Activated CD4-positive, alpha-beta memory T cell treated with anti-CD3 and anti-CD28 coated beads for 36 hours (primary cell): ENCODE data around the gene NELFA. TPM values are rescaled to one million over a fixed set of nuclear protein-coding genes. Genes with fewer than 3 reads are reported as not detected.
A peak's percentile ranks its signal among the peaks of the same experiment; 100 is the strongest.

ENCODE experiments used
- CTCF ChIA-PET: fragments of 350-600 bp; sonication (Branson Sonifier 250); formaldehyde crosslinking; loops from one replicate; lab custom pipeline; 2021; ENCODE audit warnings: antibody characterized with exemption, inconsistent platforms; lab: Charles Lee
- POLR2A ChIA-PET: fragments of 350-600 bp; sonication (Branson Sonifier 250); formaldehyde crosslinking; loops from one replicate; lab custom pipeline; 2021; ENCODE audit warnings: antibody characterized with exemption; lab: Charles Lee
- DNase-seq: peaks from one replicate; pipeline ENCODE4 v3.0.0-alpha.2; 2020
- H3K27ac Mint-ChIP-seq: one replicate; pipeline ENCODE4 v1.8.0; 2021; ENCODE audit warnings: mixed read lengths
- H3K27me3 Mint-ChIP-seq: one replicate; pipeline ENCODE4 v1.8.0; 2021; ENCODE audit warnings: mixed read lengths
- H3K36me3 Mint-ChIP-seq: one replicate; pipeline ENCODE4 v1.8.0; 2021; ENCODE audit warnings: mixed read lengths
- H3K4me1 Mint-ChIP-seq: one replicate; pipeline ENCODE4 v1.8.0; 2021; ENCODE audit warnings: low read depth, mixed read lengths
- H3K4me3 Mint-ChIP-seq: one replicate; pipeline ENCODE4 v1.8.0; 2021; ENCODE audit warnings: mild to moderate bottlenecking, mixed read lengths
- H3K9me3 Mint-ChIP-seq: one replicate; pipeline ENCODE4 v1.8.0; 2021; ENCODE audit warnings: mixed read lengths
- intact Hi-C: fragments of 100-400 bp; cut with micrococcal nuclease; formaldehyde crosslinking; loops from one replicate; pipeline ENCODE4 v1.15.1; 2023
- total RNA-seq, 2 experiments: library from RNA; stranded (reverse); gene quantifications; one replicate each; pipeline ENCODE4 v1.2.3, GENCODE V29; 2021

The NELFA gene
- total RNA-seq, 2 experiments from 2014 or later: 39.5 to 41.5 TPM

DNA sequence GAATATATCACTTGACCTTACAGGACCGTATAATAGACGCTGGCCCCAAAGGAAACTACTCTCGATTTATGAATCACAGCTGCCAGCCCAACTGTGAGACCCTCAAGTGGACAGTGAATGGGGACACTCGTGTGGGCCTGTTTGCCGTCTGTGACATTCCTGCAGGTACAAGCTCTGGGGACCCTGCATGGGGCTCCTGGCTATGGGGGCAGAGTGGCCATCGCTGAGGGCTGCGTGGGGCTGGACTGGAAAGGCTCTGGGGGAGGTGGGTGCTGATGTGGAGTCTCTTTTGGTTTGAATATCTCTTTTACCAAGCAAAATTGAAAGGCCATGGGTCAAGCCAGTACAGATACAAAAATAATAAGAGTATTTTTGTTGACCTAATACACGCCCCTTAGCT, 33.9 kb downstream of the NELFA start:
- no peaks in the 10 kb centered on the region for H3K9me3 Mint-ChIP-seq
- no peaks in the 10 kb centered on the region for H3K27me3 Mint-ChIP-seq
- intact Hi-C loops: no loop called here
- no peak overlapping the region for H3K4me3 Mint-ChIP-seq
- no peak for DNase-seq
- CTCF ChIA-PET: no interaction called here
- no peaks in the 10 kb centered on the region for H3K4me1 Mint-ChIP-seq
- H3K27ac Mint-ChIP-seq: no peak overlapping the region
- H3K36me3 Mint-ChIP-seq: peaks cover 53% of the 10 kb centered on the region
- POLR2A ChIA-PET: no interaction called here

DNA sequence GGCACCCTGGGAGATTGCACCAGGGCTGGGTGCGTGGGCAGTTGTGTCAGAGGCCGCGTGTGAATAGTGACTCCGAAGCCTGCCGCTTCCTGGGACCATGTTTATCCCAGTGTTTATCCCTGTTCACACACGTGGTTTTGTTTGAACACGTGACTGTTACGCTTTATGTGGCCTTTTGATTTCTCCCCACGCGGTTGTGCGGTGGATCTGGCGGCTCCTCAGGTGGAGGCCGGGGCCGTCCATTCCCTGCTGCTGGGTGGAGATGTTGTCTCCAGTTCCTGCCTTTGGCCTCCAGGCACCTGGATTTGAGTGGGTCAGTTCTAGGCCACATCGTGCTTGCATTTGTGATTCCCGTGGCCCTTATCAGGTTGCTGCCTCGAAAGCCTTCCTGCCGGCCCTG, 35.1 kb downstream of the NELFA start:
- CTCF ChIA-PET: no interaction called here
- Mint-ChIP-seq H3K4me3 (no peak overlapping the region), H3K27me3 (no peaks in the 10 kb centered on the region), H3K36me3 (peaks cover 51% of the 10 kb centered on the region), H3K4me1 (no peaks in the 10 kb centered on the region), H3K27ac (no peak overlapping the region), H3K9me3 (no peaks in the 10 kb centered on the region)
- intact Hi-C loops: no loop called here
- POLR2A ChIA-PET: no interaction called here
- no peak for DNase-seq

DNA sequence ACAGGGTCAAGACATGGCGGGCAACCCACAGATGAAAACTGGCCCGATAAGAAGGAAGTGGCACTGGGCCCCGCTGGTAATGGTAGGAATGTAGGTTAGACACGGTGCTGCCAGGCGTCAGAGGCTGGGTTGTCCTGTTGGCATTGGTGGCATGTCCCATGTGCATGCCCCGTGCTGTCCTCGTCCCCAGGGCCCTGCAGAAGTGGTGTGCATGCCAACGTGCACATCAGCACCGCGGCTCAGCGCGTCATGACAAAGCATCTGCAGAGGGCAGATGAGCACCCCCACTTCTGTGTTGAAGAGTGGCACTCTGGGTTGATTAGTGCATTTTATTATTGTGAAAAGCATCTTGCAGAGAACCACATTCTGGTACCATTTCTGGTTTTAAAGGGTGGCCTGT, 35.6 kb downstream of the NELFA start:
- H3K4me3 Mint-ChIP-seq: no peak overlapping the region
- H3K9me3 Mint-ChIP-seq: no peaks in the 10 kb centered on the region
- intact Hi-C loops: no loop called here
- no peaks in the 10 kb centered on the region for H3K4me1 Mint-ChIP-seq
- H3K27me3 Mint-ChIP-seq: no peaks in the 10 kb centered on the region
- no peak for DNase-seq
- H3K36me3 Mint-ChIP-seq: peaks cover 51% of the 10 kb centered on the region
- H3K27ac Mint-ChIP-seq: no peak overlapping the region
- CTCF ChIA-PET: no interaction called here
- POLR2A ChIA-PET: no interaction called here

DNA sequence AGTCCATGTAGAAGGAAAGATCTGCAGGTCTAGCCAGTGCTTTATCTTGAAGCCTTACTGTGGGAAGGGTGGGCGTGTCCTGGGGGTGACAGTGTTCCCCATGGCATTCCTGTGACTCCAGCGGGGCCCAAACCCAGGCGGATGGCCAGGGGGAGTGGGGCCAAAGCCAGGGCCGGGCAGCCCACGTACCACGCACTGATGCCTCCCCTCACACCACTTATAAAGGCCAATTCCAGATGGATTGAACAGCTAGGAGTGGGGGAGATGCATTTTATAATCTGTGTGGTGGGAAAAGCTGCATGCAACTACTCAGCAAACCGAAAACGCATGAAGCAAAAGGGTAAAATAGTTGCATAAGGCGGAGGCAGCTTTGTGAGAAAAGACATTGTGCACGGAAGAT, 36.4 kb downstream of the NELFA start:
- intact Hi-C loops: no loop called here
- DNase-seq: no peak
- no peaks in the 10 kb centered on the region for H3K4me1 Mint-ChIP-seq
- no peaks in the 10 kb centered on the region for H3K27me3 Mint-ChIP-seq
- H3K27ac Mint-ChIP-seq: no peak overlapping the region
- peaks cover 56% of the 10 kb centered on the region for H3K36me3 Mint-ChIP-seq
- ChIA-PET POLR2A (no interaction called here), CTCF (interaction anchor here (0.7 kb wide), 1 partner anchor 83 kb away, joined by 3 read pairs; no protein-coding TSS in a partner anchor)
- no peaks in the 10 kb centered on the region for H3K9me3 Mint-ChIP-seq
- no peak overlapping the region for H3K4me3 Mint-ChIP-seq

DNA sequence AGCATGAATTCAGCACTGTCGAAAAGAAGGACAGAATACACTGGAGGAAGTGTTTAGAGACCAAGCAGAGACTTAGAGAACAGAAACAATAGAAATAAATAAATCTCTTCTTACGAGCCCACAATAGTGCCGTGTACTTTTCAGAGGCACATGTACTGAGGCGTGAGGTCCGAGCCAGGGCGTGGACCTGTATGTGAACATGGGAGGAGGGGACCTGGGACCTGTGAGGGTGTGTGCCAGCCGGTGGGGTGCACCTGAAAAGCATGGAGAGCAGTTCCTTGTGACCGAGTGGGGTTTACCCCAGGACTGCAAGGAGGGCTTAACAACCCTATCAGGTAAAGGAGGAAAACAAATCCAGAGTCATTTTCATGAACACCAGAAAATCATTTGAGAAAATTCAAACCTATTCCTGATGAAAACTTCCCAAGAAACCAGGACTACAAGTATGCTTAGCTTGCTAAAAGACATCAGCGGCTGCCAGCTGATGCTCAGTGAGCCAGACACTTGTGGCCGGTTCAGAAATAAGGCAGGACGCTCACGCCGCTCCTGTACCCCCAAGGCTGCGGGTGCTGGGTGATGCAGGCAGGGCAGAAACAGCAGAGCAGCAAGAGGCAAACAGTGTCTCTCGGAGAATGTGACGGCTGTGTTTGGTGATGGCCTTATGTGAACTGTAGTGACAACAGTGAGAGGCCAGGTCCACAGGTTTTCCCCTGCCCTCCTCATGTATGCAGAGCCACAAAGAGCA, 37.1 kb downstream of the NELFA start:
- H3K27ac Mint-ChIP-seq: no peak overlapping the region
- ChIA-PET CTCF (interaction anchor here (0.7 kb wide), 1 partner anchor 84 kb away, joined by 3 read pairs; no protein-coding TSS in a partner anchor), POLR2A (no interaction called here)
- H3K4me3 Mint-ChIP-seq: no peak overlapping the region
- H3K27me3 Mint-ChIP-seq: no peaks in the 10 kb centered on the region
- H3K9me3 Mint-ChIP-seq: no peaks in the 10 kb centered on the region
- H3K4me1 Mint-ChIP-seq: no peaks in the 10 kb centered on the region
- H3K36me3 Mint-ChIP-seq: peaks cover 53% of the 10 kb centered on the region
- no peak for DNase-seq
- intact Hi-C loops: no loop called here

DNA sequence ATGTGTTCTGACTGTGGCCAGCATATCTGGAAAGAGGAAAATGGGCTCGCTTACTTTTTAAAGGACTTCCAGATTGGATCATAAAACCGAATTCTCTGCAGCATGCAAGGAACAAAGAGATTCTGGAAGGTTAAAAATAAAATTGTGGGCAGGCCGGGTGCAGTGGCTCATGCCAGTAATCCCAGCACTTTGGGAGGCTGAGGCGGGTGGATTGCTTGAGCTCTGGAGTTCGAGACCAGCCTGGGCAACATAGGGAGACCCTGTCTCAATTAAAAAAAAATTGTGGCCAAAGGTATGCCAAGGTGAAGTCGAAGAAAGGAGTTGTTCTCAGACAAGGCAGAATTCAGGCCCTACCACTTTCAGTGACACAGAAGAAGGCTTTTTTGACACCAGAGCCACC, 37.8 kb downstream of the NELFA start:
- Mint-ChIP-seq H3K4me1 (no peaks in the 10 kb centered on the region), H3K27ac (no peak overlapping the region), H3K36me3 (peaks cover 51% of the 10 kb centered on the region), H3K27me3 (no peaks in the 10 kb centered on the region), H3K9me3 (no peaks in the 10 kb centered on the region), H3K4me3 (no peak overlapping the region)
- DNase-seq: no peak
- ChIA-PET CTCF (no interaction called here), POLR2A (no interaction called here)
- intact Hi-C loops: no loop called here

DNA sequence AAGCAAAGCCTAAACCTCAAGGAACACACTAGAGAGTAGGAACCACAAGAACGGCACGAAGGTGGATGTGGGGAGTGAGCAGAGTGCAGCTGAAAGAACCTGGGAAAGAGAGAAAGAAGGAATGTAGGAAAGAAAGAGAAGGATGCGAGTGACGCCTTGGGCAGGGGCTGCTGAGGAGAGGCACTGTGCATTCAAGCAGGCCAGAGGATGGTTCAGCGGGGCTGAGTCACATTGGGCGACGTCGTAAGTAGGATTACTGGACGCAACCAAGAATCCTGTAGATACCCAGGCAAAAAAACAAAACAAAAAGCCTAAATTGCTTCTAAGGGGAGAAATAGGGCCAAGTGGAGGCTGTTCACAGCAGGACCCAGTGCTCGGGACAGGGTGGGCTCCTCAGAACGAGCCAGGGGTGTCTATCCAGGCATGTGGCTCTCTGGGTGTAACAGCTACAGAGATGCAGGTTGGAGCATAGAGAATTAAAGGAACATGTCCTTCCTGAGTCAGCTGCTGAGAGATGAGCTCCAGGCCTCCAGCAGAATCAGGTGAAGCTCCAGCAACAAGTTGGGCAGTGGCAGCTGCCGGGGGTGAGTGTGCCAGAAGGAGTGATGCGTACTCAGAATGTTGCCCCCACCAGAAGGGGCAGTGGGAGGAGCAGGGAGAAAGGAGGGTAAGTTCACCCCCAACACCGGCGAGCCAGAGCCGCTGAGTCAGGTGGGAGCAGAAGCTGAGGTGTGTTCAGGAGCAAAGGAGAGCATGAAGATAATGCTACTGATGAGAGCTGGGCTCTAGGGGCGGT, 38.6 kb downstream of the NELFA start:
- ChIA-PET CTCF (no interaction called here), POLR2A (no interaction called here)
- DNase-seq: no peak
- Mint-ChIP-seq H3K4me3 (no peak overlapping the region), H3K27me3 (no peaks in the 10 kb centered on the region), H3K4me1 (no peaks in the 10 kb centered on the region), H3K36me3 (peaks cover 55% of the 10 kb centered on the region), H3K9me3 (no peaks in the 10 kb centered on the region), H3K27ac (no peak overlapping the region)
- intact Hi-C loops: no loop called here

DNA sequence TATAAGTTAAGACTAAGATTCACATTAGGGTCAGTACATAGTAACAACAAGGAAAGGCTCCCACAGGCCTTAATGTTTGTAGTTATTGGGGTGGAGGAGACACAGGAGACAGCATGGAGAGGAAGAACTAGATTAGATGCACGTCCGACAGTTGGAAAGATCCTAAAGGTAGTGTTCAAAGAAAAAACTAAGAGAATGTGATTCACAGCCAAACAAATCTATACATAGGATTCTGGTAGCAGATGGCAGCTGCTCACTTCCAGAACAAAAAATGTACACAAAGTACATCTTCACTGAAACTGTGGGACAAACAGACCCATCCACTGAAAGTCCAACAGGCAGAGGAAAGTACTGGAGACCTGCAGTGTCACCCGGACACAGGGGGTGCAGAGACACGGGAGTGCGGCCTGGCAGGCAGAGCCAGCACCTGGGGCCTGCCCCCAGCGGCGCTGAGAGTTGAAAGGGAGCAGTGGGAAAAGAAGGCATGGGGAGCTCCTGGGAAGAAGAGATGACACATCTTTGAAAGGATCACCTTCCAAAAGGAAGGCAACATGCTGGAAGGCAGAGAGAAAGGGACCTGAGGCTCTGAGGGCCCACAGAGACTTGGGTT, 40.0 kb downstream of the NELFA start:
- Mint-ChIP-seq H3K27me3 (no peaks in the 10 kb centered on the region), H3K4me1 (no peaks in the 10 kb centered on the region), H3K4me3 (no peak overlapping the region), H3K36me3 (peaks cover 61% of the 10 kb centered on the region), H3K9me3 (no peaks in the 10 kb centered on the region), H3K27ac (no peak overlapping the region)
- DNase-seq: no peak
- ChIA-PET POLR2A (no interaction called here), CTCF (no interaction called here)
- intact Hi-C loops: no loop called here

DNA sequence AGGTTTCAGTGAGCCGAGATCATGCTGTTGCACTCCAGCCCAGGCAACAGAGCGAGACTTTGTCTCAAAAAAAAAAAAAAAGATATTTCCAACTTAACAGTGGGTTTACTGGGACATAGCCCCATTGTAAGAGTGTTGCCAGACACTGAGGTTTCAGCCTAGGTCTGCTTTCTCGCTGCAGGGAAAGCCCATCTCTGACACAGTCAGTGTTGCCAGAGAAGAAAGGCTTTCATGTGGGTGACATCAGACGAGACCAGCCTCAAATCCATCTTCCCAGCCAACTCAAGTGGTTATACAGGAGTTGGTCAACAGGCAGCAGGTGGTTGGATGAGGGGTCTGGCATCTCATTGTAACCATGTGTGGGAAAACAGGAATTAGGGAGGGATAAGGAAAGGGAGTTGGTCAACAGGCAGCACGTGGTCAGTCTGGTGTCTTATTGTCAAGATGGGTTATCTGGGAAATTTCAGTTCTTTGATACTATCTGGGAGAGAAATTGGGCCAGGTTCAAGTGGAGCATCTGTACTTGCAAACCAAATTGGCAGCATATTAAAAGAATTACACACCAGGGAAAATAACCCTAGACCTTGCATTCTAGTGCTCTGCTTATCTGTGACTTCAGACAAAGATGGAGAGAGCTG, 41.1 kb downstream of the NELFA start:
- ChIA-PET CTCF (no interaction called here), POLR2A (no interaction called here)
- DNase-seq: no peak
- H3K36me3 Mint-ChIP-seq: peaks cover 66% of the 10 kb centered on the region
- no peaks in the 10 kb centered on the region for H3K9me3 Mint-ChIP-seq
- H3K4me3 Mint-ChIP-seq: no peak overlapping the region
- H3K27me3 Mint-ChIP-seq: no peaks in the 10 kb centered on the region
- H3K4me1 Mint-ChIP-seq: no peaks in the 10 kb centered on the region
- H3K27ac Mint-ChIP-seq: peak overlapping the region; percentile 43
- intact Hi-C loops: no loop called here

DNA sequence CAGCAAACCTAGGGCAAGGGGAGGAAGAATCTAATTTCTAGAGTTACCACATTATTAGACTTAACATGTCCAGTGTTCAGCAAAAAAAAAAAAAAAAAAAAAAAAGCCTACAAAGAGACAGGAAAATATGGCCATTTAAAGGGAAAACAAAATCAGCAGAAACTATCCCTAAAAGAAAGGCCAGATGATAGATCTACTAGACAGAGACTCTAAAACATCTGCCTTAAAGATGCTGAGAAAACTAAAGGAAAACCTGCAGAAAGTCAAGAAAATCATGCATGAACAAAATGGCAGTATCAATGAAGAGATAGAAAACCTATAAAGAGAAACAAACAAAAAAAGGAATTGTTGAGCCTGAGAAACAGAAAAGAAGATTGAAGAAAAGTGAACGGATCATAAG, 43.8 kb downstream of the NELFA start:
- no peak for DNase-seq
- intact Hi-C loops: no loop called here
- ChIA-PET CTCF (no interaction called here), POLR2A (no interaction called here)
- no peak overlapping the region for H3K27ac Mint-ChIP-seq
- H3K4me3 Mint-ChIP-seq: no peak overlapping the region
- H3K36me3 Mint-ChIP-seq: peaks cover 77% of the 10 kb centered on the region
- H3K4me1 Mint-ChIP-seq: no peaks in the 10 kb centered on the region
- H3K9me3 Mint-ChIP-seq: no peaks in the 10 kb centered on the region
- H3K27me3 Mint-ChIP-seq: no peaks in the 10 kb centered on the region

DNA sequence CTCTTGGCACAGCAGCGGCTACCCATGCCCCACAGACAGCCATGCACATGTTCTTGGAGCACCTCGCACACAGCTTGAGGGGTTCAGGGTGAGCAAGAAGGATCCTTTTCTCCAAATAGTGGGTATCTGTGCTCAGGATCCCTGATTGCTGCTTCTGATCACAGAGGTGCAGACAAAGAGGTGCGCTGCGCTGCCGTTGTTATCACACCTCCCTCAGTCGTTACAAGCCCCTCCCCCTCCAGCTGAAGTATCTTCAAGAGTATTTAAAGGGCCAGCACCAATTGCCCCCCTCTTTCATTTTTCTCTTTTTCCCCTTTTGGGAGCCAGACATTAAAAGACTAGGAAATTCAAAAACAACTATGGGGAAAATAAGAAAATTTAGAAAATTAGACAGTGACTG, 44.3 kb downstream of the NELFA start:
- no peak overlapping the region for H3K4me3 Mint-ChIP-seq
- intact Hi-C loops: no loop called here
- no peak for DNase-seq
- H3K27me3 Mint-ChIP-seq: no peaks in the 10 kb centered on the region
- H3K27ac Mint-ChIP-seq: no peak overlapping the region
- H3K36me3 Mint-ChIP-seq: peaks cover 77% of the 10 kb centered on the region
- H3K9me3 Mint-ChIP-seq: no peaks in the 10 kb centered on the region
- ChIA-PET CTCF (no interaction called here), POLR2A (no interaction called here)
- no peaks in the 10 kb centered on the region for H3K4me1 Mint-ChIP-seq

DNA sequence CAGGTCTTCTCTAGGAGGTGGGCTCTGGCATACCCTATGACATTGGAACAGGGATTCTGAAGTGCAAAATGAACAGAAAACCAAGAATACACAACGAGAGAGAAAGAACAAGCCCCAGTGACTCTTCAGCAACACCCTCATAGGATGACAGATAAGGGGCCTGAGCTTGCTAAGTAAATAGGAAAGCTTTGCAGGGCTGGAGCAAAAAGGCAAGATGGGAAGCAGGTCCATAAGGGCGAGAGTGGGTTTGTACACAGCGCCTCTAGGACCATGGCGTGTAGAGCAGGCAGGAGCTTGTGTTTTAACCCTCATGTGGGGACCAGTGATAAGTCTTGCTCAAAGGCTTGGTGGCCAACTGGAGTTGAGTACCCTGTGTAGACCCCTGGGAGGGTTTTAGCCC, 45.8 kb downstream of the NELFA start:
- H3K4me1 Mint-ChIP-seq: no peaks in the 10 kb centered on the region

More for the DNA sequence above, 45.8 kb downstream of the NELFA start:
- intact Hi-C loops: no loop called here
- POLR2A ChIA-PET: interaction anchor here (0.6 kb wide), 1 partner anchor 54 kb away, joined by 3 read pairs; no protein-coding TSS in a partner anchor
- peaks cover 80% of the 10 kb centered on the region for H3K36me3 Mint-ChIP-seq
- no peaks in the 10 kb centered on the region for H3K9me3 Mint-ChIP-seq
- CTCF ChIA-PET: no interaction called here
- H3K4me3 Mint-ChIP-seq: no peak overlapping the region
- no peaks in the 10 kb centered on the region for H3K27me3 Mint-ChIP-seq
- no peak for DNase-seq
- H3K27ac Mint-ChIP-seq: no peak overlapping the region
